Spinal cord (tissue), 10 donors: ENCODE data around the gene TUBGCP3. TPM values are rescaled to one million over a fixed set of nuclear protein-coding genes. Genes with fewer than 3 reads are reported as not detected.

Experiments
- DNase-seq, 6 donors: peaks; one replicate each; pipeline versions ENCODE4 v3.0.0 to v3.0.0-alpha.2; 2013 to 2015; ENCODE audit warnings: low spot score in 6 of 6, low read depth in 4 of 6
- H3K27ac ChIP-seq: one replicate; pipeline ENCODE4 v1.5.1; 2013; ENCODE audit warnings: low read depth, low read length, control low read depth
- H3K27me3 ChIP-seq: one replicate; pipeline ENCODE4 v1.6.1; 2013; ENCODE audit warnings: low read length; ENCODE audit not compliant: control insufficient read depth, insufficient read depth
- H3K36me3 ChIP-seq: one replicate; pipeline ENCODE4 v1.6.1; 2013; ENCODE audit warnings: low read length; ENCODE audit not compliant: control insufficient read depth, insufficient read depth
- H3K4me1 ChIP-seq: one replicate; pipeline ENCODE4 v1.6.1; 2013; ENCODE audit warnings: low read length; ENCODE audit not compliant: control insufficient read depth, insufficient read depth
- H3K4me3 ChIP-seq: one replicate; pipeline ENCODE4 v1.5.1; 2013; ENCODE audit warnings: low read depth, low read length, control low read depth
- H3K9me3 ChIP-seq: one replicate; pipeline ENCODE4 v1.6.1; 2013; ENCODE audit warnings: low read length; ENCODE audit not compliant: control insufficient read depth, insufficient read depth
- WGBS: methylation state at CpG from one replicate; pipeline ENCODE4 v1.1.5; 2013; ENCODE audit warnings: missing lambda C conversion rate; ENCODE audit not compliant: insufficient coverage; 5-methylcytosine and 5-hydroxymethylcytosine counted together
- polyA plus RNA-seq, 2 donors: library from polyadenylated mRNA; unstranded; fragments of 120-200 nt; gene quantifications; one replicate each; pipeline ENCODE4 v1.2.1, GENCODE V29; 2013; ENCODE audit not compliant: insufficient read length in 2 of 2
- total RNA-seq, 2 donors: library from RNA; depleted of rRNA in 1 of 2; stranded (reverse); fragments of 120-200 nt in 1 of 2; fragments of >200 nt in 1 of 2; gene quantifications; one replicate each; pipeline versions ENCODE4 v1.2.3 to v1.2.4, GENCODE V29; 2013 to 2014
- donor health status: healthy.

Gene TUBGCP3
- total and polyA plus RNA-seq, 4 donors = 23.2 to 40.5 (median 33.5) TPM

DNA sequence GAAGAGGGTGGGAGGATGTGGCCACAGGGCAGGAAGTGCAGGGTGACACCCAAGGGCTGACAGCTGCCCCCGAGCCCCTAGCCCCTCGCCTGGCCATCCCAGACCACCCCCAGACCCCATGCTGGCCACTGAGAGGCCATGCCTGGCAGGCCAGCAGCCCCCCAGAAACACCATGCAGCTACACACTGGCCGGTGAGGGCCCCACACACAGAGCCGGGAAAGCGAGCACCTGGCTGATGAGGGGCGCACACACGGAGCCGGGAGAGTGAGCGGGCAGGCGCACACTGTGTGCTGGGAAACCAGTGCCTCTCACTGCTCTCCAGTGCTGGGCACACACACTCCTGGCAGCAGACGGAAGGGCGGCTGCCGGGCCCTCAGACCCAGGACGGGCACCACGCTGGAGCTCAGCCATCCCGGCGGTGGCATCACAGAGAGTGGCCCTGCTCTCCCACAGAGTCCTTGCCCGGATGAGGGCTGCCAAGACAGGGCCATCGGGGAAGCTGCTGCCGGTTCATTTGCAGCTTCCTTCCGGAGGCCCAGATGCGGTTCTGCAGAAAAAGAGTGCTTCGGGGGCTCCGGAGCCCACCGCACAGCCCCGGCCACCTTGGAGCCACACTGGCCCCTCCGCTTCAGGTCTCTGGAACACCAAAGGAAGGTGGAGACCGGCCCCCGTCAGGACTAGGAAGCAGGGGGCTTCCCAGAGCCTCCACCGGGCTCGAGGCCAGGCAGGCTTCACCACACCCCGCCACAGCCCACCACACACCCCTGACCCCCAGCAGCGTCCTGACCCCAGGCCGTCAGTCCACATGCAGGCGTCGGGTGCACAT, 135.4 kb downstream of the TUBGCP3 start:
- no peak overlapping the region for H3K4me3 ChIP-seq
- H3K27ac ChIP-seq = no peak overlapping the region
- H3K27me3 ChIP-seq = no peaks in the 10 kb centered on the region
- no peaks in the 10 kb centered on the region for H3K36me3 ChIP-seq
- DNase-seq = no peak
- WGBS = 86% methylated on average over 36 of the region's 36 CpGs
- H3K4me1 ChIP-seq = no peaks in the 10 kb centered on the region
- H3K9me3 ChIP-seq = no peaks in the 10 kb centered on the region

DNA sequence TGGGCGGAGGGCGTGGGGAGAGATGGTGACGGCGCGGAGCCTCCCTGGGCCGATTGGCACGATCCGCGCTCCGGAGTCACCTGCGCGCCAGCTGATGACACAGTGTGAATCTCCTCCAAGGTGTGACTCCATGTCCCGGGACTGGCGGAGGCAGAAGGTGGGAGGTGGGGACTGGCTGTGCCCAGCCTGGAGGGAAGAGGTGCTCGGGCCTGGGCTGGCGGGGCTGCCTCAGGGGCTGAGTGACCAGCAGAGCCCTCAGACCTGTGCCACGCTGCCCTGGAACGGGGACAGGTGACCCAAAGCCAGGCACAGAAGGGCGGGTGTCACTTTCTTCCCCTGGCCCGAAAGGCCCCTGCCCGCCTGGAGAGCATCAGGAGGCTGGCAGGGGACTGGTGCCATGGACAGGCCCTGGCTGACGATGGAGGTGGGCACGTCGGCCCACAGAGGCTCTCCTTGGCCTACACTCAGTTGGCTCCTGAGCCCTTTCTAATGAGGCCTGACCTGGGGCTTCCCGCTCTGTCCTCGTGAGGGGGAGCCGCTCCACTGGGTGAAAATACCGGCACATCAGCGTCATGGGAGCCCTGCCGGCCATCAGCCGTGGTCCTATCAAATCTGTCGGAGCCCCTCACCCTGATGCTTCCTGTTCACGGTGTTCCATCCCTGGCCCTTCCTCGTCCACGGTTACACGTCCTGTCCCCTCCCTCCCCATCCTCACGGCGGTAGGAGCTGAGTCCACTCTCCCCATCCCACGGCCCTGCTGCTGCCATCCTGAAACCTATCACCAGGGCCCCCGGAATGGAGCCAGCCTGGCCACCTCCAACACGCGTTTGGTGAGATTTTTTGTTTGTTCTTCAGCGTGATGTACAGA, 136.2 kb downstream of the TUBGCP3 start:
- Histone ChIP-seq H3K4me3 (no peak overlapping the region), H3K27ac (no peak overlapping the region), H3K9me3 (no peaks in the 10 kb centered on the region), H3K4me1 (no peaks in the 10 kb centered on the region), H3K27me3 (no peaks in the 10 kb centered on the region), H3K36me3 (no peaks in the 10 kb centered on the region)
- DNase-seq = no peak
- WGBS = 89% methylated on average over 41 of the region's 43 CpGs

DNA sequence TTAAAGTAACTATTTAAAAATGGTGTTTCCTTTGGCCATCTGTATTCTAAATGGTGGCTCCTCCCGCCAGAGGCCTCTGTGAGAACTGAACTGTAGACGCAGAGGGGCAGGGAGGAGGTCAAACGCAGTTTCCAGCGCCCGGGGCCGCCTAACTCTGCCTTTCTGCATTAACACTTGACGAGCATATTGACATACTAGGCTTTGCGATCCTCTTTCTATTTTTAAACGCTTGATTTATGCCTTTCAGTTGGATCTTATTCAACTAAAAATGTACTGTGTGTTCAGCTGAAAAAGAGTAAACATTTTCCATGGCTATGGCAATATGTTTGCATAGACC, 137.1 kb downstream of the TUBGCP3 start:
- Histone ChIP-seq H3K4me1 (no peaks in the 10 kb centered on the region), H3K4me3 (no peak overlapping the region), H3K36me3 (no peaks in the 10 kb centered on the region), H3K27me3 (no peaks in the 10 kb centered on the region), H3K9me3 (no peaks in the 10 kb centered on the region), H3K27ac (no peak overlapping the region)
- WGBS = 59% methylated on average over 7 of the region's 9 CpGs
- peak in 2 of 6 donors; percentile 4 to 34 for DNase-seq

DNA sequence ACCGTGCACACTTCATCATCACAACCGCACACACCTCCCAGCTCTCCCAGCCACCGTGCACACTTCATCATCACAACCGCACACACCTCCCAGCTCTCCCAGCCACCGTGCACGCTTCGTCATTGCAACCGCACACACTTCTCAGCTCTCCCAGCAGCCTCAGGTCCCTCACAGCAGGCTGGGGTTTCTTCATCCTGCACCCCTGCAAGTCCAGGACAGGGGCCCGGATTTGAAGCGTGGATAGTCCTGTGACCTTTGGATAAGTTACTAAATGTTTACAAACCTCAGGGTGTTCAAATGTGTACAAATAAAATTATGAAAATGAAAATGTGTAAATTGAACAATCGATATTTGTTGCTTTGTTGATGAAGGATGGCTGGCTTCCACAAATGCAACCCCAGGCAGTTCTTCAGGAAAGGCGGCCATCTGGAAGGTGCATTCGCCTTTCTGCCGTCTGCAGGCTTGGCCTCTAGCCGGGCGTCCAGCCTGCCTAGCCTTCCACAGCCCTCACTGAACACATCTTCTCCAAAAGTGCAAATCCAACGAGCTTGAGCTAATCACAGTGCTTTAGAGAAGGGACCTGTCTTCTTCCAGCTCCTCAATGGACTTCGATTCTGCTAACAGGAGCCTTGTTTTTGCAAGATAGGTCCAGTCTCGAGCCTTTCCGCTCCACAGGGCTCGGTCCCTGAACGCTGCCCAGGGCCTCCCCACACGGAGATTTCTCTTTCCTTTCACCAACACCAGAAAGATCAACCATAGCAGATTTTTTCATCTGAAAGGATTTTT, 137.6 kb downstream of the TUBGCP3 start:
- no peak for DNase-seq
- H3K36me3 ChIP-seq = no peaks in the 10 kb centered on the region
- H3K4me1 ChIP-seq = no peaks in the 10 kb centered on the region
- H3K27me3 ChIP-seq = peaks cover 3% of the 10 kb centered on the region
- WGBS = 82% methylated on average over 8 of the region's 23 CpGs
- H3K4me3 ChIP-seq = no peak overlapping the region
- no peaks in the 10 kb centered on the region for H3K9me3 ChIP-seq
- no peak overlapping the region for H3K27ac ChIP-seq

DNA sequence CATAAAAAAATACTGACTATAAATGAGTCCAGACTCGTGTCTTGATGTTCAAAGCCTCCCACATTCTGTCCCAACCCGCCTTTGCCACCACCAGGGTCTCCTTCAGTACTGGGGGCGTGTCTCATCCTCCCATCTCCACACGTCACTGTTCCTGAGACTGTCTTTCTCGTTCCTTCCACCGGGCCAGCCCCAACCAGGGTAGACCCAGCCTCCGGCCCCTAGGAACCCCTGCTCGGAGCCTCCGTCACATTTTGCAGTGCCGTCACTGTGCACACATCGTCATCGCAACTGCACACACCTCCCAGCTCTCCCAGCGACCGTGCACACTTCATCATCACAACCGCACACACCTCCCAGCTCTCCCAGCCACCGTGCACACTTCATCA, 138.4 kb downstream of the TUBGCP3 start:
- no peak for DNase-seq
- WGBS = 85% methylated on average over 10 of the region's 16 CpGs
- H3K27me3 ChIP-seq = peaks cover 4% of the 10 kb centered on the region
- no peaks in the 10 kb centered on the region for H3K4me1 ChIP-seq
- no peak overlapping the region for H3K27ac ChIP-seq
- no peaks in the 10 kb centered on the region for H3K9me3 ChIP-seq
- H3K4me3 ChIP-seq = no peak overlapping the region
- no peaks in the 10 kb centered on the region for H3K36me3 ChIP-seq

DNA sequence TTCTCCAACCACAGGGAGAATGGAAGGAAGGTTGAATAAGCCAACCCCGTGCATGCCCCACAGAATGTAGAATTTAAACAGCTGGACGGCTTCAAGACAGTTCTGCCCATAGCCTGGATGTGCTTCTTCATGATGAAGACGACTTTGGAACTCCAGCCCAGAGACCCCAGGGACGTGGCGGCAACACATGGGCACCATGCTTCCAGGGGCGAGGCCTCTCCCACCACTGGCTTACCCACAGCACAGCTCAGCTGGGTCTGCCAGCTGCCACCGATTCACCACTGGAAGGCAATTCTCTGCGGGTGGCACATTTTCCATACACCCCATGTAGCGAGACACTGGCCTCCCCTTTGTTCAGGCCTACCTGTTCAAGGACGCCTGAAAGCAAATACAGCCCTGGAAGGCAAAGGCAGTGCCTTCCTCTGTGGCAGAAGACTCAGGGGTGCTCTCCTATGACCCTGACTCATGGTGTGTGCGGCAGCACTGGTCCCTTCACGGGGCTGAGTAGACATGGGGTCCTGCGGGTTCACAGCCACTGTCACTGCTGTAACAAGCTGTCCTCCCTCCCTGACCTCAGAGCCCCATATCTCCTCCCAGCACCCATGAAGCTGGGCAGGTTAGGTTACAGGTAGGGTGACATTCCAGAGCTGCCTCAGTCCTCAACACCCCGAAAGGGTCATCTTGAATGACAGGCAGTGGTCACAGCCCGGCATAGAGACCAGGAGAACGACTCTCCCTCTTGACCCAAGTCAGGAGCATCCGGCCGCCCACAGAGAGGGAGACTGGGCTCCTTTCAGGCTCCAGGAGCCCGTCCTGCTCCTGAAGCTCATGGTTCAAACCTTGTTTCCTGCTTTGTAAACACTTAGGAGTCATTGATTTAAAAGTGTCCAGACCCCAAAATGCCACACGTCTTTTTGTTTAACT, 139.1 kb downstream of the TUBGCP3 start:
- Histone ChIP-seq H3K9me3 (no peaks in the 10 kb centered on the region), H3K4me3 (no peak overlapping the region), H3K27me3 (peaks cover 6% of the 10 kb centered on the region), H3K36me3 (no peaks in the 10 kb centered on the region), H3K27ac (no peak overlapping the region), H3K4me1 (peaks cover 4% of the 10 kb centered on the region)
- DNase-seq = no peak
- 83% methylated on average over 19 of the region's 20 CpGs for WGBS

DNA sequence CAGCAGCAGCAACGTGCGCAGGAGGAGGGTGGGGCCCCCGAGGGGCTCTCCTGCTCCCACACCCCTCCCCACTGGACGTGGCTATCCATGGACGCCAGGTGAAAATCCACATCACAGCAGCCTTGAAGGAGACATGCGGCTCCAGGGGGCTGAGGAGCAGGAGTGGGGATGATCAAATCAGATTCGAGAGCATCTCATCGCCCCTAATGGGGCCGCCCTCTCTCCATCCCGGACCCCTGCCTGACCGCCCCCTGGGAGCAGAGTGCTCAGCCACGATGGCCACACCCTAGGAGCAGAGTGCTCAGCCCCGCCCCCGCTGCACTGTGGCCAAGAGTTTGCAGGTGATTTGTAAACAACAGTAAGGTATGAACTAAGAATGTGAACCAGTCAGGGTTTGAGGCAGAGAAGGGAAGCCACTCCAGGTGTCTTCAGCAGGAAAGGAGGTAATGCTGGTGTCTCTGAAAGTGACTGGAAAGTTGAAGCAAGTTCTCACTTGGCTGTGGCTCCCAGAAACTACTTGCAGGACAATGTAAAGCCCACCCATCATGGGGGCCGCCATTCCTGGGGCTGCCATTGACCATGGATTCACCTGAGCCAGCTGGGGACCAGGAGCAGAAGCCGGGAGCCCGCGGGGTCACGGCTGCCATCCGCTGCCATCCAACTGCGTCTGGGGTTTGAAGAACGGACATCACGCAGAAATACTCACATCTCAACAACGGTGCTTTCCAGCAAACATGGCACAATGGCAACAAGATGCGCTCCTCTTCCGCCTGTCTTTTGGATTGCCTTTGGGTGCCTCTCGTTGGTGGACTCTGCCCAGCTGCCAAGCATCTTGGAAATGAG, 140.0 kb downstream of the TUBGCP3 start:
- no peaks in the 10 kb centered on the region for H3K9me3 ChIP-seq
- WGBS = 90% methylated on average over 22 of the region's 27 CpGs
- H3K27me3 ChIP-seq = peaks cover 14% of the 10 kb centered on the region
- H3K4me3 ChIP-seq = no peak overlapping the region
- H3K4me1 ChIP-seq = peaks cover 12% of the 10 kb centered on the region
- H3K36me3 ChIP-seq = no peaks in the 10 kb centered on the region
- no peak overlapping the region for H3K27ac ChIP-seq
- no peak for DNase-seq

DNA sequence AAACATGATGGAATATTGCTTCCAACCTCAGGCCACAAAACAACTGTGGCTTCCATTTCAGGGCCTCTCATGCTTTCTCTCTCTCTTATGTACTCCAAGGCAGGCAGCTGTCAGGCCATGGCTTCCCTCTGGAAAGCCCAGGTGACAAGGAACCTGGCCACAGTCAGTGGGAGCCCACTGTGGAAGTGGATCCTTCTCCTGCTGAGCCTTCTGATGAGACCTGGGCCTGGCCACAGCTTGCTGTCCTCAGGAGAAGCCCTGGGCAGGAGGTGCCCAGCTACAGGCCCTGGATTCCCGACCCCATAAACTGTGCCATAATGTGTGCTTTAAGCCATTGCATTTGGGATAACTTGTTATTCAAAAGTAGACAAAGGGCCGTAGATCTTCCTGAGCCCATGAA, 140.6 kb downstream of the TUBGCP3 start:
- WGBS = 83% methylated on average over 2 of the region's 2 CpGs
- no peak overlapping the region for H3K4me3 ChIP-seq
- H3K27ac ChIP-seq = no peak overlapping the region
- H3K9me3 ChIP-seq = no peaks in the 10 kb centered on the region
- H3K4me1 ChIP-seq = peaks cover 12% of the 10 kb centered on the region
- peaks cover 18% of the 10 kb centered on the region for H3K27me3 ChIP-seq
- DNase-seq = no peak
- H3K36me3 ChIP-seq = no peaks in the 10 kb centered on the region
